Measurements from ENCODE around the gene SPATA32. TPM values are rescaled to one million over a fixed set of nuclear protein-coding genes. Genes with fewer than 3 reads are reported as not detected.
"Not testable (repeated sequence)": the region's sequence is repeated elsewhere in the genome, so short reads cannot be mapped to it uniquely, and the experiment has no call there.

Gene SPATA32
- total RNA-seq, 1 experiment from 2014 or later: 0.15 TPM

DNA sequence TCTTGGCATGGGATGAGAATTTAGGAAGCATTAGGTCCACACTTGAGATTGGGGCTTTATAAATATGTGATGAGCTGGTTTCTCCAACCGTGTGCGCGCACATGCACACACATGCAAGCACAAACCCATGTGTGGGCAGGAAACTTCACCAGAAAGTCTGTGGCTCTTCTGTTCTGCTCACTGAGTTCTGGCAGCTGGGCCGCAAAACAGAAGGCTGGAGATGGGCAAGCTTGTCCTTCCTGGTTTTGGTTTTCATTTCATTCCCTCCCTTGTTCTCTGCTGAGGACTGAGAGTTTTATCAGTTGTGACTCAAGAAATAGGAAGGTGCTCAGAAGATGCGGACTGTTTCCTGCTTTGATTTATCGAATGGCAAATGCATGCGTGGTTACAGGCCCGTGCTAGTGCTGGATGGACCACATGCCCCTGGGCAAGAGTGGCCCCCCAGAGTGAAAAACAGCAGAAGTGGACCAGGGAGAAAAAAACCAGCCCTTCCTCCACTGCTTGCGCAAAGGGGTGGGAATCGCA lies 40.8 kb upstream of the SPATA32 start:
- Histone ChIP-seq H2AFZ (ENCODE audit: low read depth, low read length, poor library complexity, severe bottlenecking) (no peak overlapping the region), H3K4me2 (ENCODE audit: low read length) (no peak overlapping the region), H3K27me3 (ENCODE audit: insufficient read depth, low read length) (no peaks in the 10 kb centered on the region), H3K27ac (ENCODE audit: low read depth, low read length) (0 out of 2 replicates have a peak overlapping the region, but pooled peaks have one; percentile 16), H3K4me3 (replicated peaks in 1 of 2; ENCODE audit: low read depth in 1 of 2, low read length in 2 of 2) (no peak overlapping the region), H3K4me1 (ENCODE audit: control insufficient read depth in 1 of 2, insufficient read depth in 2 of 2, low read length in 2 of 2) (peaks cover 23 to 66% of the 10 kb centered on the region in 2 experiments), H3K36me3 (ENCODE audit: control insufficient read depth in 1 of 2, insufficient read depth in 2 of 2, low read length in 2 of 2) (no peaks in the 10 kb centered on the region; a peak in 1 of 4 replicates), H4K20me1 (ENCODE audit: insufficient read depth) (peaks cover 13% of the 10 kb centered on the region; the same call in 1 of the 2 replicates), H3K9ac (ENCODE audit: low read length) (no peak overlapping the region), H3K79me2 (ENCODE audit: insufficient read depth, low read length) (peaks cover 99% of the 10 kb centered on the region), H3K9me3 (ENCODE audit: control insufficient read depth in 1 of 2, insufficient read depth in 1 of 2, low read depth in 1 of 2, low read length in 2 of 2) (no peaks in the 10 kb centered on the region), H3K9me2 (ENCODE audit: insufficient read depth) (no peaks in the 10 kb centered on the region)
- BruUV-seq (replicated peaks): no TSS peak
- POLR2A ChIA-PET: interaction anchor here (1.2 kb wide), 1 partner anchor 9 kb away, joined by 3 read pairs; no protein-coding TSS in a partner anchor
- intact Hi-C loops (cut with micrococcal nuclease): no loop called here
- DNase-seq (ENCODE audit: low read depth, low spot score): no peak
- RAD21 ChIA-PET (ENCODE audit: low non-redundant PET in 1 of 2, low total read pairs in 2 of 2, uncharacterized antibody in 2 of 2, unreplicated experiment in 2 of 2): no interaction called here
- ATAC-seq: no peak
- CTCF ChIA-PET: interaction anchor here (0.9 kb wide), 1 partner anchor 10 kb away, joined by 5 read pairs; no protein-coding TSS in a partner anchor
- TF ChIP-seq POLR2A (IDR thresholded peaks at IDR 0.05; ENCODE audit: borderline replicate concordance, extremely low read depth, insufficient read depth, insufficient read length): no peak
- no peak for TF ChIP-seq SIN3A (IDR thresholded peaks at IDR 0.05; ENCODE audit: low read depth)

GRCh38 chr17:45302220-45302619 lies 40.3 kb upstream of the SPATA32 start:
- H3K4me1 ChIP-seq (ENCODE audit: control insufficient read depth in 1 of 2, insufficient read depth in 2 of 2, low read length in 2 of 2): peaks cover 19 to 66% of the 10 kb centered on the region in 2 experiments
- H2AFZ ChIP-seq (ENCODE audit: low read depth, low read length, poor library complexity, severe bottlenecking); H3K36me3 ChIP-seq (ENCODE audit: control insufficient read depth in 1 of 2, insufficient read depth in 2 of 2, low read length in 2 of 2); H4K20me1 ChIP-seq (ENCODE audit: insufficient read depth); intact Hi-C loops (cut with micrococcal nuclease); H3K27ac ChIP-seq (ENCODE audit: low read depth, low read length); H3K4me2 ChIP-seq (ENCODE audit: low read length); H3K9me3 ChIP-seq (ENCODE audit: control insufficient read depth in 1 of 2, insufficient read depth in 1 of 2, low read depth in 1 of 2, low read length in 2 of 2); H3K9me2 ChIP-seq (ENCODE audit: insufficient read depth); POLR2A ChIA-PET; RAD21 ChIA-PET (ENCODE audit: low non-redundant PET in 1 of 2, low total read pairs in 2 of 2, uncharacterized antibody in 2 of 2, unreplicated experiment in 2 of 2); DNase-seq (ENCODE audit: low read depth, low spot score); H3K4me3 ChIP-seq (replicated peaks in 1 of 2; ENCODE audit: low read depth in 1 of 2, low read length in 2 of 2); ATAC-seq; BruUV-seq (replicated peaks); H3K27me3 ChIP-seq (ENCODE audit: insufficient read depth, low read length); H3K9ac ChIP-seq (ENCODE audit: low read length): not testable (repeated sequence)
- CTCF ChIA-PET: interaction anchor here (0.9 kb wide), 1 partner anchor 10 kb away, joined by 5 read pairs; no protein-coding TSS in a partner anchor
- H3K79me2 ChIP-seq (ENCODE audit: insufficient read depth, low read length): peaks cover 99% of the 10 kb centered on the region

All from HCT116 (cell line).